Endometrium (tissue), 2 donors: ENCODE data around the gene DES.

Experiments used
- FAIRE-seq: peaks from 2 replicates; lab custom pipeline; 2012; peaks lifted over from hg19 to GRCh38; lab: Jason Lieb, UNC
- donor health status: control.
- donor health status: control.

Gene DES

GRCh38 chr2:219475278-219475677, 57.1 kb downstream of the DES start:
- FAIRE-seq: no peak

- no peak for FAIRE-seq
These were observed 57.8 kb downstream of the DES start for GRCh38 chr2:219475697-219476651.
